ENCODE data around the gene MEG3.

The MEG3 gene

DNA sequence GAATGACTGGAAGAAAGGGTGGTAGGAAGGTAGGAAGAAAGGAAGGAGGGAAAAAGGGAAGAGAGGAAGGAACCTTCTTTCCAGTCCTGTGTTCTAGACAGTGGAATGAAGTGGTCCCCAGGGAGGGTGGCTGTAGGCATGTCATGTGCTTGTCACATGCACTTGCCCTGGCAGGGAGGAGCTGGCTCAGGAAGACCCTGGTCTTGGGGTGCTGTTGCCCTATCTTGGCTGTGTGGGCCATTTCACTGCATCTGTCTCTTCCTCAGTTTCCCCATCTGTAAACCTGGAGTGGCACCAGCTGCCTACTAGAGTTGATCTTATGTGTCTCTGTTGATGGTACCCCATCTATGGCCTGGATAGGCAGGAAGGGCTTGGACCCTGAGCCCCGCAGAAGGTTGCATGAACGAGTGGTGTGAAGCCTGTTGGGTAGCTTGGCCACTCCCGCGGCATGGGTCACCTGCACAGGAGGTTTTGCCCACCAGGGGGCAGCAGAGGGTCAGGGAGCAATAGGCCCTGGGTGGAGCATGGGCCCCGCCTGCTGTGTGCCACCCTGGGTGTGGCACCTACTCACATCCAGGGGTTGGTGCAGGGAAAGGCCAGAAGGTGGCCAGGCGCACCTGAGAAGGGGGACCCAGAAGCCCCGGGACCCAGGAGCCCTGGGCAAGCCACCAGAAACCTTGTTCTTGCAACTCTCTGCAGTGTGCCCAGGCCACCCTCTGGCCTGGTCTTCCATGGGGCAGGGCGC lies 25.1 kb downstream of the MEG3 start:
- DNase-seq (ENCODE audit: insufficient read length, low spot score) (no peak), FAIRE-seq (no peak)
- TF ChIP-seq, protein P1, sequence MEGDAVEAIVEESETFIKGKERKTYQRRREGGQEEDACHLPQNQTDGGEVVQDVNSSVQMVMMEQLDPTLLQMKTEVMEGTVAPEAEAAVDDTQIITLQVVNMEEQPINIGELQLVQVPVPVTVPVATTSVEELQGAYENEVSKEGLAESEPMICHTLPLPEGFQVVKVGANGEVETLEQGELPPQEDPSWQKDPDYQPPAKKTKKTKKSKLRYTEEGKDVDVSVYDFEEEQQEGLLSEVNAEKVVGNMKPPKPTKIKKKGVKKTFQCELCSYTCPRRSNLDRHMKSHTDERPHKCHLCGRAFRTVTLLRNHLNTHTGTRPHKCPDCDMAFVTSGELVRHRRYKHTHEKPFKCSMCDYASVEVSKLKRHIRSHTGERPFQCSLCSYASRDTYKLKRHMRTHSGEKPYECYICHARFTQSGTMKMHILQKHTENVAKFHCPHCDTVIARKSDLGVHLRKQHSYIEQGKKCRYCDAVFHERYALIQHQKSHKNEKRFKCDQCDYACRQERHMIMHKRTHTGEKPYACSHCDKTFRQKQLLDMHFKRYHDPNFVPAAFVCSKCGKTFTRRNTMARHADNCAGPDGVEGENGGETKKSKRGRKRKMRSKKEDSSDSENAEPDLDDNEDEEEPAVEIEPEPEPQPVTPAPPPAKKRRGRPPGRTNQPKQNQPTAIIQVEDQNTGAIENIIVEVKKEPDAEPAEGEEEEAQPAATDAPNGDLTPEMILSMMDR (IDR thresholded peaks at IDR 0.05; ENCODE audit: insufficient read depth, missing control alignments): peak; percentile 48

DNA sequence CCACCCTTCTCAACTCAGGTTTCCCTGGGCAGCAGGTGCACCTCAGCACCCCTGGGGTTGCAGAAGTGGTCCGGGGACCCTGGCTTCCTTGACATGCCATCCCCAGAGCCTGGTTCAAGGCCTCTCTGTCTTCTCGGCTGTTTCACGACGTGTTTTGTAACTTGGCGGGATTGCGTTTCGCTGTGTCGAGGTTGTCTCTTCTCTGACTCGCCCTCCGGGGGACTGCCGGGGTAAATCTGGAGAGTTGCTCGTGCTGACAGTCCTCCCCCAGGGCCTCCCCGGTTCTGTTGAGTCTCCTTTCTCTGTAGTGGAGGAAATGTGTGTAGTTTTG lies 25.6 kb downstream of the MEG3 start:
- FAIRE-seq: no peak
- DNase-seq (ENCODE audit: insufficient read length, low spot score): no peak
- TF ChIP-seq, protein P1 (IDR thresholded peaks at IDR 0.05; ENCODE audit: insufficient read depth, missing control alignments): no peak

DNA sequence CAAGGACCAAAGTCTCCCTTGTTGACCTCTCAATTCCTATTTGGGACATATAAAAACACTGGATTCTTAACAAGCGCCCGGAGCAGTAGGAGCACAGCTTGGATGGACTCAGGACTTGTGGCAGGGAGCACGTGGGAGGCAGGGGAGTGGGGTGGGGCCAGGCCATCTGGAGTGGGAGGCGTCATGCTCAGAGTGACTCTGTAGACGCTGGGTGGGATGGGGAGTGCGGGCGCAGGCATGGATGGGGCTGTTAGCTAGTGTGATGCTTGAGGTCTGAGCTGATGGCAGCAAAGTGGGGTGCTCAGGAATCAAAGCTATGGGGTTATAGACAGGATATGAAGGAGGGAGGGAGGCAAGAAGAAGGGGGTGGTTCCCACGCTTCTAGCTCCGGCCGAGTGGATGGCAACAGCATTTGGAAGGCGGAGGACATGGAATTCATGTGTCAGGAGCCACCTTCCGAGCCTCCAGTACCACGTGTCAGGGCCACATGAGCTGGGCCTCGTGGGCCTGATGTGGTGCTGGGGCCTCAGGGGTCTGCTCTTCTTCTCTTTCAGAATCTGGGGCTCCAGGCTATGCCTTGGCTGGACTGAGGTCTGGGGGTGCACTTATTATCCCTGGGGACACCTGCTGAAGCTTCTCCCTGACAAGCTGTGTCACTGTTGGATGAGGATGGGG lies 26.2 kb downstream of the MEG3 start:
- DNase-seq (ENCODE audit: insufficient read length, low spot score) (no peak), FAIRE-seq (no peak)
- TF ChIP-seq, protein P1 (IDR thresholded peaks at IDR 0.05; ENCODE audit: insufficient read depth, missing control alignments): no peak

DNA sequence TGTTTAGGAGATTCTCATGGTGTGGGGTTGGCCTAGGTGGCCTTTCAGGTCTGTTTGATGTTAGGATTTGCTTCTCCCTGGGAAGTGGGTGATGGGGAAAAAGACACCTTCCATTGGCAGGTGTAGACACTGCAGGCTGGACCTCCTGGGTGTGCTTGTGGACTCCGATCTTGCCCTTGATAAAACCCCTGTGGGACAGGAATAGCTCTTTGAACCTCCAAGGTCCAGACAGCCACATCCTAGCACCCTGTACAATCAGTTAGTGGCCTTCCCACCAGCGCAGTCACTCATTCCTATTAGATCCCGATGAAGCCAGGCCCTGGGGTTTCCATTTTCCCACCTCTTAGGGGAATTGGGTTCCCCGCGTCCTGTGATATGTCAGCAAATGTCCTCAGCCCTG lies 28.5 kb downstream of the MEG3 start:
- TF ChIP-seq, protein P1 (IDR thresholded peaks at IDR 0.05; ENCODE audit: insufficient read depth, missing control alignments): no peak
- DNase-seq (ENCODE audit: insufficient read length, low spot score) (no peak), FAIRE-seq (no peak)

DNA sequence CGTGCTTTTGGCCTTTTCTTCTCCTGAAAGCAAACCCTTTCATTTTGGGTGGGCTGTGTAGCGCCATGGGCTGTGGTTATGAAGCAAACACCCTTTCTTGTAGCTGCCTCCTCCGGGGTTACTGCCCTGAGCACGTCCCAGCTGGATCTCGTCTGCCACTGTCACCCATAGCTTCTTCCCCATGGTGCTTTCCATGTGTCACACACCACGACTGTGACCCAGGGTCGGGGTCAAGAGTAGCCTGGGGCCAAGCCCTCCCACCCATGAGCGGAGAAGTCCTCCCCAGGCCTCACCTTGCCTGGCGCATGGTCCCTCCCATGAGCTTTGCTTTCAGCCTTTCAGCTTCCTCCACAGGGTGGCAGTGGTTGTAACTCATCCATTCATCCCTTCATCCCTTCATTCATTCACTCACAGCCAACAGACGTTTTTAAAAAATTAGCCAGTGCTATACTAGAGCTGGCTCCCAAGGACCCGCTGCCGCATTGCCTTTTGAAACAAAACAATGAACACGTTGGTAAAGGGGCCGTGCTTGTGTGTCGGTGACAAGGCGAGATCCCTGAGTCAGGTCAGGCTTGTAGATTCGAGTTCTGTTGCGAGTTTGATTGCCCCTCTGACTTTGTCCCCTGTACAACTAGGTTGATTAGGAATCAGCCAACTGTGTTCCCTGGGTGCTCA lies 29.5 kb downstream of the MEG3 start:
- DNase-seq (ENCODE audit: insufficient read length, low spot score) (no peak), FAIRE-seq (no peak)
- TF ChIP-seq, protein P1 (IDR thresholded peaks at IDR 0.05; ENCODE audit: insufficient read depth, missing control alignments): no peak

DNA sequence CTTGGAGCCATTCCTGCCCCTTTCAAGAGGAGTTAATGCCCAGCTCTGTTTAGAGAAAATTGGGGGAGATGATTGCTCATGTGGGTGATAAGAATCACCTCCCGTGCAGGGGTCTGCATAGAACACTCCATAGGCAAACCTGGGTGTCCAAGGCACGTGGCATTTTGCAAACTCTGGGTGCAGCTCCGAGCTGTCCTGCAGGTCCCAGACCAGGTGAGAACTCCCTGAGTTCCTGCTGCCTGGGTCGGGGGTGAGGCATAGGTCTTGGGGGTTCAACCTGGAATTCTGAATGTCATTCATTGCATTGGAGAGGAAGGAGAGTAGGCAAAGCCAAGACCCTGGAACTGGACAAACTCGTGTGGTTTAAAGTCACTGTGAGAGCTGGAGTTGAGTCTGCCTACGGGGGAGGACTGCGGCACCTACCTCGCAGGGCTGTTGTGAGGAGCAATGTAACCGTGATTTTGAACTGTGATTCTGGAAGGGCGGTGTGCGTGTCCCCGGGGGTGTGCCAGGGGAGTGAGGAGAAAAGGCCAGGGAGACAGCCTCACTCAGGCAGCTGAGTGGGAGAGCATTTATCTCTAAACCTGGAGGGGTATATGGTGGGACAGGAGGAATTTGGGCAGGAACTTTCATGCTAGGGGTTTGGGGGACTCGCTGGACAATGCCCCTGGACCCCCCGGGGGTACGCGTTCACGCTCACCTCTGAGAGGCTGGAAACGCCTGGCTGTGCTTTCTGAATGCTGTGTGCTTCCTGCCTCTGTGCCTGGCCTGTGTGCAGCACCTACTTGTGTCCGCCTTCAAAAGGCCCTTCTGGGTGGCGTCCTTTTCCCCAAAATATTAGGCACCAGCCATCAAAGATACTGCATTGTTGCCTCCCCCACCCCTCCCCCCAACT lies 30.4 kb downstream of the MEG3 start:
- FAIRE-seq (no peak), DNase-seq (ENCODE audit: insufficient read length, low spot score) (no peak)
- TF ChIP-seq, protein P1 (IDR thresholded peaks at IDR 0.05; ENCODE audit: insufficient read depth, missing control alignments): no peak

Measured in D721Med (cell line).